H9 (cell line): ENCODE data around the gene C1QL4. TPM values are rescaled to one million over a fixed set of nuclear protein-coding genes. Genes with fewer than 3 reads are reported as not detected.
A peak's percentile ranks its signal among the peaks of the same experiment; 100 is the strongest.

Experiments used
- DNase-seq: peaks from one replicate; pipeline ENCODE4 v3.0.0-alpha.2; 2017
- H2AFZ ChIP-seq: one replicate; pipeline ENCODE4 v1.6.1; 2013; ENCODE audit warnings: mild to moderate bottlenecking, low read length, control low read depth, moderate library complexity
- H2AK5ac ChIP-seq: 2 replicates; pipeline ENCODE4 v1.6.1; 2013; ENCODE audit warnings: low read length, control low read depth, mixed read lengths; ENCODE audit not compliant: insufficient read length
- H2BK120ac ChIP-seq: one replicate; pipeline ENCODE4 v1.6.1; 2013; ENCODE audit warnings: low read depth, mild to moderate bottlenecking, low read length, control low read depth, inconsistent platforms; ENCODE audit not compliant: poor library complexity, severe bottlenecking
- H2BK12ac ChIP-seq: 2 replicates; pipeline ENCODE4 v1.6.1; 2013; ENCODE audit warnings: low read length, control low read depth, mixed read lengths, low read depth; ENCODE audit not compliant: insufficient read length
- H2BK15ac ChIP-seq: 2 replicates; pipeline ENCODE4 v1.6.1; 2013; ENCODE audit warnings: low read depth, low read length, control low read depth
- H2BK20ac ChIP-seq: one replicate; pipeline ENCODE4 v1.6.1; 2013; ENCODE audit warnings: low read depth, mild to moderate bottlenecking, low read length, control low read depth, inconsistent platforms; ENCODE audit not compliant: poor library complexity, severe bottlenecking
- H2BK5ac ChIP-seq: 2 replicates; pipeline ENCODE4 v1.6.1; 2013; ENCODE audit warnings: low read length, control low read depth, mixed read lengths; ENCODE audit not compliant: insufficient read length
- H3K14ac ChIP-seq: 2 replicates; pipeline ENCODE4 v1.6.1; 2013; ENCODE audit warnings: low read length, control low read depth; ENCODE audit not compliant: insufficient read depth
- H3K18ac ChIP-seq: 2 replicates; pipeline ENCODE4 v1.6.1; 2013; ENCODE audit warnings: low read depth, mild to moderate bottlenecking, mixed read lengths, low read length, control low read depth; ENCODE audit not compliant: insufficient read length
- H3K23ac ChIP-seq: 2 replicates; pipeline ENCODE4 v1.6.1; 2013; ENCODE audit warnings: low read length, control low read depth, mixed read lengths, low read depth; ENCODE audit not compliant: insufficient read length
- H3K23me2 ChIP-seq: 2 replicates; pipeline ENCODE4 v1.6.1; 2013; ENCODE audit warnings: low read depth, mild to moderate bottlenecking, mixed read lengths, low read length, control low read depth; ENCODE audit not compliant: insufficient read length, poor library complexity, severe bottlenecking
- H3K27ac ChIP-seq: 2 replicates; pipeline ENCODE4 v1.5.1; 2013; ENCODE audit warnings: low read length, control low read depth, mixed read lengths, low read depth; ENCODE audit not compliant: insufficient read length
- H3K27me3 ChIP-seq: 2 replicates; pipeline ENCODE4 v1.6.1; 2013; ENCODE audit warnings: low read length, control low read depth, inconsistent platforms; ENCODE audit not compliant: insufficient read depth
- H3K4ac ChIP-seq: 2 replicates; pipeline ENCODE4 v1.6.1; 2013; ENCODE audit warnings: low read depth, mild to moderate bottlenecking, control low read depth, inconsistent platforms, low read length, moderate library complexity
- H3K4me1 ChIP-seq: 2 replicates; pipeline ENCODE4 v1.6.1; 2013; ENCODE audit warnings: low read length, control low read depth, inconsistent platforms; ENCODE audit not compliant: insufficient read depth
- H3K4me2 ChIP-seq: 2 replicates; pipeline ENCODE4 v1.6.1; 2013; ENCODE audit warnings: low read length, control low read depth, mixed read lengths; ENCODE audit not compliant: insufficient read length, insufficient read depth
- H3K56ac ChIP-seq: 2 replicates; pipeline ENCODE4 v1.6.1; 2013; ENCODE audit warnings: low read depth, mild to moderate bottlenecking, mixed read lengths, low read length, control low read depth; ENCODE audit not compliant: insufficient read length
- H3K79me1 ChIP-seq: 2 replicates; pipeline ENCODE4 v1.6.1; 2013; ENCODE audit warnings: low read depth, mild to moderate bottlenecking, moderate library complexity, low read length, control low read depth, inconsistent platforms; ENCODE audit not compliant: insufficient read depth, poor library complexity, severe bottlenecking
- H3K79me2 ChIP-seq: 2 replicates; pipeline ENCODE4 v1.6.1; 2013; ENCODE audit warnings: low read length, control low read depth, inconsistent platforms; ENCODE audit not compliant: insufficient read depth
- H3K9ac ChIP-seq: 2 replicates; pipeline ENCODE4 v1.6.1; 2013; ENCODE audit warnings: low read length, control low read depth, mixed read lengths; ENCODE audit not compliant: insufficient read length; ENCODE audit errors: extremely low read depth
- H3K9me3 ChIP-seq: one replicate; pipeline ENCODE4 v1.6.1; 2013; ENCODE audit warnings: low read depth, low read length, inconsistent platforms; ENCODE audit not compliant: control insufficient read depth
- H3T11ph ChIP-seq: one replicate; pipeline ENCODE4 v1.6.1; 2013; ENCODE audit warnings: mild to moderate bottlenecking, low read length, control low read depth, inconsistent platforms
- H4K20me1 ChIP-seq: one replicate; pipeline ENCODE4 v1.6.1; 2013; ENCODE audit not compliant: control insufficient read depth, insufficient read length, insufficient read depth
- H4K5ac ChIP-seq: 2 replicates; pipeline ENCODE4 v1.6.1; 2013; ENCODE audit warnings: low read depth, mild to moderate bottlenecking, mixed read lengths, low read length, control low read depth; ENCODE audit not compliant: insufficient read length
- H4K8ac ChIP-seq: replicated peaks from 2 replicates; pipeline ENCODE4 v1.6.1; 2013; ENCODE audit warnings: low read length, control low read depth, mixed read lengths, low read depth; ENCODE audit not compliant: insufficient read length
- H4K91ac ChIP-seq: 2 replicates; pipeline ENCODE4 v1.6.1; 2013; ENCODE audit warnings: low read depth, mild to moderate bottlenecking, moderate library complexity, mixed read lengths, low read length, control low read depth; ENCODE audit not compliant: insufficient read length
- H3K27ac Mint-ChIP-seq, 3 experiments: 2 replicates in 2 of 3; 3 replicates in 1 of 3; pipeline ENCODE4 v1.8.0; 2020 to 2021; ENCODE audit warnings: mixed read lengths in 3 of 3, mild to moderate bottlenecking in 1 of 3, moderate library complexity in 1 of 3
- H3K27me3 Mint-ChIP-seq: 2 replicates; pipeline ENCODE4 v1.8.0; 2021; ENCODE audit warnings: low read depth, mild to moderate bottlenecking, moderate library complexity, mixed read lengths
- H3K36me3 Mint-ChIP-seq, 3 experiments: 2 replicates in 2 of 3; 3 replicates in 1 of 3; pipeline ENCODE4 v1.8.0; 2020 to 2021; ENCODE audit warnings: low read depth in 3 of 3, mixed read lengths in 3 of 3; ENCODE audit not compliant: insufficient read depth in 1 of 3
- H3K4me1 Mint-ChIP-seq, 2 experiments: 2 replicates each; pipeline ENCODE4 v1.8.0; 2020; ENCODE audit warnings: mixed read lengths in 2 of 2
- H3K4me3 Mint-ChIP-seq, 2 experiments: 2 replicates in 1 of 2; 3 replicates in 1 of 2; pipeline ENCODE4 v1.8.0; 2020 to 2021; ENCODE audit warnings: mild to moderate bottlenecking in 2 of 2, mixed read lengths in 2 of 2, moderate library complexity in 1 of 2
- H3K9me3 Mint-ChIP-seq, 2 experiments: 2 replicates in 1 of 2; 3 replicates in 1 of 2; pipeline ENCODE4 v1.8.0; 2020; ENCODE audit warnings: mild to moderate bottlenecking in 2 of 2, mixed read lengths in 2 of 2, moderate library complexity in 1 of 2
- WGBS: extraction: QIAGEN DNeasy Blood & Tissue Kit; methylation state at CpG from one replicate; pipeline ENCODE4 v1.1.7; 2013; ENCODE audit warnings: missing lambda C conversion rate, low lambda C conversion rate, mixed read lengths; ENCODE audit not compliant: insufficient read length; ENCODE audit errors: extremely low coverage; 5-methylcytosine and 5-hydroxymethylcytosine counted together
- total RNA-seq: library from RNA; stranded (reverse); gene quantifications from 2 replicates; pipeline ENCODE4 v1.2.1, GENCODE V29; 2021
- TF ChIP-seq, protein P1 (sequence below): fragments of 200-600 bp; sonication (generic); conservative IDR thresholded peaks from 3 replicates; pipeline ENCODE4 v1.8.0; 2021; ENCODE audit warnings: antibody characterized with exemption, mild to moderate bottlenecking

Gene C1QL4
- total RNA-seq, 1 experiment from 2014 or later = 1.9 TPM

DNA sequence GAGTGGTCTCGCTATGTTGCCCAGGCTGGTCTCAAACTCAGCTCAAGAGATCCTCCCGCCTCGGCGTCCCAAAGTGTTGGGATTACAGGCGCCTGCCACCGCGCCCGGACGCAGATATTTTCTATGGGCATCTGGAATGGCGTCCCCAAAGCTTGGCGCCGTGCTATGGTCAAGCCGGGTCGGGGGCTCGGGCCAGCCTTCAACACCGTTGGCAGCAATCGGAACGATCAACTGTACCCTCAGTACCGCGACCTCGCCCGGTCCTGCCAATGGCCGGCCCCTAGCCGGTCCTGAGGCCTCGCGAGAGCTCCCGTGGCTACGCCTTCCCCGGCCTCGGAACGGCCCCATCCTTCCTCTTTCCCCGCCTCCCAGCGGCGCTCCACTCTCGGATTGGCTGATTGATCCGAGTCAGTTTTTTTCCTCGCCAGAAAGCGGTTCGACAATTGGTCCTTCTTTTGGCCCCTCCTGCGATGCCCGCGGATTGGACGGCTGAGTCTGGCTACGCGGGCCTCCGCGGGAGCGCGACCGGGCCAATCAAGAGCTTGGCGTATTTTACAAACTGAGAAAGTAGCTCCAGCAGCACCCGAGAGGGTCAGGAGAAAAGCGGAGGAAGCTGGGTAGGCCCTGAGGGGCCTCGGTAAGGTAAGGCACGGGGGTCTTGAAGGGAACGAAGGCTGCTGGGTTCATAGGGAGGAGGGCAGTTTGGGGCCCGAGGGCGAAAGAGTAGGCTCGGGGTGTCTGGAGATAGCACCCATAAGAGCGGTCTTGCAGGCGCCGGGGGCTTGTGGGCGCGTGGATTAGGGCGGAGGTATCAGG, 14.1 kb downstream of the C1QL4 start, which contains the start of gene TROAP:
Gene TROAP (plus strand): TSS at position 548 of the 816 bp plus-strand sequence. CDS start 354 bp downstream, outside the sequence.
- Mint-ChIP-seq H3K4me1 (peaks cover 10 to 21% of the 10 kb centered on the region in 2 experiments), H3K27me3 (peaks cover 6% of the 10 kb centered on the region), H3K4me3 (peak within 1 kb of the TSS; percentile 100), H3K9me3 (no peaks in the 10 kb centered on the region), H3K27ac (peak within 1 kb of the TSS; percentile 92 to 99 (median 98)), H3K36me3 (peaks cover 11 to 39% (median 29%) of the 10 kb centered on the region in 3 experiments; a peak in 6 of 7 replicates)
- peak; percentile 99 for DNase-seq
- Histone ChIP-seq H3K27ac (no peak within 1 kb of the TSS), H3K4me2 (peak within 1 kb of the TSS; percentile 99), H4K8ac (no peak within 1 kb of the TSS), H4K20me1 (no peaks in the 10 kb centered on the region), H3K56ac (no peak within 1 kb of the TSS), H2BK12ac (no peak within 1 kb of the TSS), H3K14ac (peak within 1 kb of the TSS; percentile 92), H3K9me3 (no peaks in the 10 kb centered on the region), H3K4me1 (no peaks in the 10 kb centered on the region), H3K9ac (peak within 1 kb of the TSS; percentile 80), H4K5ac (no peak within 1 kb of the TSS), H3K23ac (no peak within 1 kb of the TSS), H2BK120ac (peak within 1 kb of the TSS; percentile 80), H3K79me1 (peaks cover 3% of the 10 kb centered on the region), H3K18ac (peak within 1 kb of the TSS; percentile 73), H4K91ac (no peak within 1 kb of the TSS), H3K79me2 (no peaks in the 10 kb centered on the region; the same call in 1 of the 2 replicates), H2AK5ac (no peak within 1 kb of the TSS), H3K23me2 (peaks cover 7% of the 10 kb centered on the region), H2BK15ac (no peak within 1 kb of the TSS), H2BK5ac (no peak within 1 kb of the TSS), H3K4ac (no peak within 1 kb of the TSS), H2AFZ (no peak within 1 kb of the TSS), H3T11ph (no peak within 1 kb of the TSS), H3K27me3 (no peaks in the 10 kb centered on the region), H2BK20ac (no peak within 1 kb of the TSS)
- no CpG with 5 or more reads among the region's 65 CpGs for WGBS
- TF ChIP-seq, protein P1, sequence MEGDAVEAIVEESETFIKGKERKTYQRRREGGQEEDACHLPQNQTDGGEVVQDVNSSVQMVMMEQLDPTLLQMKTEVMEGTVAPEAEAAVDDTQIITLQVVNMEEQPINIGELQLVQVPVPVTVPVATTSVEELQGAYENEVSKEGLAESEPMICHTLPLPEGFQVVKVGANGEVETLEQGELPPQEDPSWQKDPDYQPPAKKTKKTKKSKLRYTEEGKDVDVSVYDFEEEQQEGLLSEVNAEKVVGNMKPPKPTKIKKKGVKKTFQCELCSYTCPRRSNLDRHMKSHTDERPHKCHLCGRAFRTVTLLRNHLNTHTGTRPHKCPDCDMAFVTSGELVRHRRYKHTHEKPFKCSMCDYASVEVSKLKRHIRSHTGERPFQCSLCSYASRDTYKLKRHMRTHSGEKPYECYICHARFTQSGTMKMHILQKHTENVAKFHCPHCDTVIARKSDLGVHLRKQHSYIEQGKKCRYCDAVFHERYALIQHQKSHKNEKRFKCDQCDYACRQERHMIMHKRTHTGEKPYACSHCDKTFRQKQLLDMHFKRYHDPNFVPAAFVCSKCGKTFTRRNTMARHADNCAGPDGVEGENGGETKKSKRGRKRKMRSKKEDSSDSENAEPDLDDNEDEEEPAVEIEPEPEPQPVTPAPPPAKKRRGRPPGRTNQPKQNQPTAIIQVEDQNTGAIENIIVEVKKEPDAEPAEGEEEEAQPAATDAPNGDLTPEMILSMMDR = no peak
